GM19239 (cell line): ENCODE measurements around the gene GFAP.

ENCODE experiments used
- DNase-seq: peaks from one replicate; pipeline ENCODE4 v3.0.0; 2011; ENCODE audit warnings: low spot score; ENCODE audit not compliant: insufficient read length
- FAIRE-seq: peaks from 2 replicates; lab custom pipeline; 2011; peaks lifted over from hg19 to GRCh38; lab: Jason Lieb, UNC

The GFAP gene

DNA sequence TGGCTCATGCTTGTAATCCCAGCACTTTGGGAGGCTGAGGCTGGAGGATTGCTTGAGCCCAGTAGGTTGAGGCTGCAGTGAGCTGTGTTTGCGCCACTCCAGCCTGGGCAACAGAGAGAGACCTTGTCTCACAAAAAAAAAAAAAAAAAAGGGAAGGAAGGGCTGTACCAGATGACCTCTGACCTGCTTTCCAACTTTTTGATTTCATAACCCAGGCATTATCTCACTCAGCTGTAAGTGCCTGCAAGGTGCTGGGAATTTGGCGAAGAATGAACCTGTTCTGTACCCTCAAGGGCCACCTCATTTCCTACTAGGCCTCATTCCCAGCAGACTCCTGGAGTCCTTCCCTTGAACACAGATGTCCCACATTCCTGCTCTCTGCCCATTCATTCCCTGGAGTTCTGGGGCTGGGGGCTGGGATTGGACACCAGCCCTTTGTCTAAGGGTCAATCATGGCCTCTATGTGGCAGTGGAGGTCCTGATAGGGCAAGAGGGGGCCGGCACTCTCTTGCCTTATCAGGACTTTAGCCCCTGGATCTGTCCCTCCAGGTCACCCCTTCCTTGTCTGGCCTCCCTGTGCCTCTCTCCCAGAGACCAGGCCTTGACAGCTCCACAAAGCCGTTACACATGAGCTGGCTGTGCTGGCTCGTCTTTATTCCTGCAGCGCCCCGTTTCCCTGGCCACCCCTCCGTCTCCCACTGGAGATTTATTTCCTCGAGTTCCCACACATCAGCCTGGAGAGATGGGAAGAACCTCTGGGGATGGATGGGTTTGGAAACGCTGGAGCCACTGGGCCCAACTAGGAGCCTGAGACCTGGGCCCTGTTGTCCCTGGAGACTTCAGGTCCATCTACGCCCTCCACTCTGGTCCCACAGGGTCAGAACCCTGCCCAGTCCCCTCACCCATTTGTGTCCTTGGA, 821 bp upstream of the GFAP start:
- no peak for DNase-seq
- FAIRE-seq: no peak

DNA sequence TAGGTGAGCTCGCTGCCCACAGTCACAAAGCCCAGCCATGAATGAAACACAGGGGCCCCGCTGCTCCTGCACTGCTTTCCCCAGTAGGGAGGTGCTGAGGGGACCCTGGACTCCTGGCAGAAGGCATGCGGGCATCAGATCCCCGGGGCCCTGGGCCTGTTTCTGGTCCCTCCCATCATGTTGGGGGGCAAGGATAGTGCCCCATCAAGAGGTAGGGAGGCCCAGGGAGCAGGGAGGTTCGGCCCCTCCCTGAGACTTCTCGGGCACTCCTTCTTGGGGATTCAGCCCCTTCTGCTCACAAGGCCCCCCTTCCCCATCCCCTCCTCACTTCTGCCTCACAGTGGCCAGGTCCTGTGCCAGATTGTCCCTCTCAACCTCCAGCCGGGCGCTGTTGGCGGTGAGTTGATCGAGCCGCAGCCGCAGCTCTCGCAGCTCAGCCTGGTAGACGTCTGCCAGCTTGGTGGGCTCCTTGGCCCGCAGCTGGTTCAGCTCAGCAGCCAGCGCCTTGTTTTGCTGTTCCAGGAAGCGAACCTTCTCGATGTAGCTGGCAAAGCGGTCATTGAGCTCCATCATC, 515 bp downstream of the GFAP start:
- no peak for FAIRE-seq
- DNase-seq: no peak

DNA sequence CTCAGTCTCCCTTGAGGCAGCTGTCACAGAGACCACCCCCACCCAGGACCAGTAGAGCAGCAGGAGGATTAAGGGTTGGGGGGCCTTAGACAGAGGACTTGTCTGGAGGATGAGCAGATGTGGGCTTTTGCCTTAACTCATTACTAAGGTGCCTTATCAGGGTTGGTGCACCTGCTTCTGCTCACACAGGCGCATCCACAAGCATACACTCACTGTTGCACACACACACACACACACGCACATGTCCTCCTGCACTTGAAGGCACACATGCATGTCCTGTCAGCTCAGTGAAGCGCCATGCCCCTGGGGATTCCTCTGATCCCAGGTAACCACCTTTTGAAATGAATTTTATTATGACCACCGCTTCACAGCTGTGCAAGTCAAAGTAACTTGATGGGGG, 1.2 kb downstream of the GFAP start:
- DNase-seq: no peak
- FAIRE-seq: no peak

- FAIRE-seq (no peak), DNase-seq (no peak)
Observed at GRCh38 chr17:44913676-44914075, 1.6 kb downstream of the GFAP start.

DNA sequence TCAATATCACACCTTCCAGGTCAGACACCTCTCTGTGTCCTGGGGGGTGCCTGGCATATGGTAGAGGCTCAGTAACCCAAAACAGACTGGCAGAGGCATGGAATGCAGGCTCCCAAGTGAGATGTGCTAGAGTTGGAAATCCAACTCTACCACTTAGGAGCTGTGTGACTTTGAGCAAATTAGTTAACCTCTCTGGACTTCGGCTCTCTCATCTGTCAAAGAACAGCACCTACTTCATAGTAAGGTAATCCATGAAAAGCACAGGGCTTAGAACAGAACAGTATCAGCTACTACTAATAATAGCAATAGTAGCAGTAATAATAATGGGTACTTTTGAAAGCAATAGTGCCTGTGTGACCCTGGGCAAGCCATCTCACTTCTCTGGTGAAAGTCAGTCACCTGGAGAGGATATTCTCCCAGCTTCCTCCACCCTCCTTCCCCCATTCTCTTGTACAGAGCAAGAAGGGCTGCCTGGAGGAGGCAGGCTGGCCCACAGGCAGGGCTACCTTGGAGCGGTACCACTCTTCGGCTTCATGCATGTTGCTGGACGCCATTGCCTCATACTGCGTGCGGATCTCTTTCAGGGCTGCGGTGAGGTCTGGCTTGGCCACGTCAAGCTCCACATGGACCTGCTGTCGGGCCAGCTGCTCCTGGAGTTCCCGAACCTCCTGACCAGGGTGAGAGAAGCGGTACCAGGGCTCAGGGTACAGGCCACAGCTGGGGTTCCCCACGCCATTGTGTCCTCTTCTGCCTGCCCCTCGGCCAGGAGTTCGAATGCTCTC, 2.3 kb downstream of the GFAP start:
- no peak for FAIRE-seq

GRCh38 chr17:44911133-44912001, 3.9 kb downstream of the GFAP start:
- peak; percentile 49 for DNase-seq
- peak; percentile 73 for FAIRE-seq

More for the DNA sequence above, 2.3 kb downstream of the GFAP start:
- no peak for DNase-seq

DNA sequence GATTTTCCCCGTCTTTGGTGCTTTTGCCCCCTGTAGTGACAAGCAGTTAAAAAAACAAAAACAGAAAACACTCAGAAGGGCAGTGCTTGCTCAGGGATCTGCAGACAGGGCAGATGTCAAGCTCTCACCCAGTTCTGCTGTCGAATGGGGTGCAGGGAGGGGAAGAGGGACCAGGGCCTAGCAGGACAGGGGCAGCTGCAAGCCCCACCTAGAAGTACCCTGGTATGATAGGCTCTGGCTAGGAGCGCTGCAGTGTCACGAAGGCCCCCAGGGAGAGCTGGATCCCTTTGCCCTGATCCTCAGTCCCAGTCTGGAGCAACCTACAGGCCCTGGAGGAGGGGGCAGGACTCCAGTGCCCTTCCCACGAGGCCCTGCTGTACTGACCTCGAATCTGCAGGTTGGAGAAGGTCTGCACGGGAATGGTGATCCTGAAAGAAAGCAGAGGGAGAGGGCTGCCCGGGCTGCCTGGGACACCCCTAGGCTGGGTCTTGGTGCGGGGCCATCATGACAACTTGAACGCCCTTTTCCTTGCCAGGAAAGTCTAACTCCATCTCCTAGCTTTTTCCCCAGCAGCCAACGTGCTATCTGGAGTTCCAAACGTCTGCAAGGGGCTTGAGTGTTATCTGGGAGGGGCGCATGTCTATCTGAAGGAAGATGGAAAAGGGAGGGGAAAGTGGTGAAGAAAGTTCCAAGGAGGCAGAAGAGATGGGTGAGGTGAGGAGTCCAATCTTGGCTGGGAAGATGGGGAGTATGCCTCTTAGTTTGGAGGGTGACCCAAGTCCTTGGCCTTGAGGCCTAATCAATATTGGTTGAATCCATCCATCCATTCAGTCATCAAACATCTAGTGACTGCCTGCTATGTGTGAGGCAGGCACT, 4.8 kb downstream of the GFAP start:
- FAIRE-seq: no peak
- no peak for DNase-seq

GRCh38 chr17:44909681-44910144, 5.6 kb downstream of the GFAP start:
- DNase-seq (no peak), FAIRE-seq (no peak)

GRCh38 chr17:44908761-44909326, 6.5 kb downstream of the GFAP start:
- FAIRE-seq (no peak), DNase-seq (no peak)

GRCh38 chr17:44907729-44908470, 7.4 kb downstream of the GFAP start:
- no peak for FAIRE-seq
- DNase-seq: no peak

GRCh38 chr17:44906763-44907728, 8.3 kb downstream of the GFAP start:
- DNase-seq (no peak), FAIRE-seq (no peak)

DNA sequence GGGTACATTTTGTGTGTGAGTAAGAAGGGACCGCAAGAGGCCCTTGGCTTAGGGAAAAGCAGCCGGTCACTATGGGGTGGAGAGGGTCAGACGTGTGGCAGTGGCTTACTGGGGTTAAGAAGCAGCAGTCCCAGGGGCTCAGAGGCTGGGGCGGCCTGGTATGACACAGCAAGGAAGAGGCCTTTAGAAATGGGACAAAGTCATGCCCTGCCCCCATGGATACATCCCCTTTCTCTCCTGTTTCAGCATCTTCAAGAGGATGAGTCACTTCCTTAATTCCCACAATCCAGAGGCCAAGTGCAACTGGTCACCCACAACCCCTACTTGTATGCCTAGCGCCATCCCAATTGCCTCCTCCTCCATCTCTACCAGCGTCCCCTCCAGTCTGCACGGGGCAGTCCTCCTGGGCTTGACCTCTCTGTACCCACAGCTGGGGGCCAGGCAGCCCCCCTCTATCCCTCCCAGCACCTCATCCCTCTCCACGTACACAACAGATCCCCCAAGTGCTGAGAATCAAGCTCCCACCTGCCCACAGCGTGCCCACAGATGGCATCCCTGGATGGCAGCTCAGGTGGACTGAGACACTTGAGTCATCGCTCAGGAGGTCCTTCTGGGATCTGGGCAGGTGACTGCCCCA, 9.2 kb downstream of the GFAP start:
- DNase-seq (no peak), FAIRE-seq (no peak)

- FAIRE-seq (no peak), DNase-seq (no peak)
Observed at GRCh38 chr17:44905006-44906000, 10.0 kb downstream of the GFAP start.

GRCh38 chr17:44904001-44904984, 11.0 kb downstream of the GFAP start:
- FAIRE-seq (no peak), DNase-seq (no peak)
